Mesendoderm (in vitro differentiated cells): ENCODE measurements around the gene ATRN.

Experiments used
- DNase-seq: peaks from one replicate; pipeline ENCODE4 v3.0.0; 2013
- H2AK5ac ChIP-seq: 2 replicates; pipeline ENCODE4 v1.6.1; 2013; ENCODE audit warnings: low read length, inconsistent platforms
- H2BK120ac ChIP-seq: 2 replicates; pipeline ENCODE4 v1.6.1; 2013; ENCODE audit warnings: low read depth, mild to moderate bottlenecking, low read length, moderate library complexity, mixed read lengths
- H2BK15ac ChIP-seq: replicated peaks from 2 replicates; pipeline ENCODE4 v1.6.1; 2013; ENCODE audit warnings: low read depth, mild to moderate bottlenecking, moderate library complexity
- H2BK5ac ChIP-seq: 2 replicates; pipeline ENCODE4 v1.6.1; 2013; ENCODE audit warnings: low read length, inconsistent platforms
- H3K18ac ChIP-seq: 2 replicates; pipeline ENCODE4 v1.6.1; 2013; ENCODE audit warnings: mild to moderate bottlenecking, low read length, mixed read lengths
- H3K23ac ChIP-seq: one replicate; pipeline ENCODE4 v1.6.1; 2013; ENCODE audit warnings: low read length
- H3K27ac ChIP-seq: 2 replicates; pipeline ENCODE4 v1.5.1; 2013; ENCODE audit warnings: low read depth, mild to moderate bottlenecking, inconsistent platforms, low read length, moderate library complexity
- H3K27me3 ChIP-seq: 2 replicates; pipeline ENCODE4 v1.6.1; 2013; ENCODE audit warnings: low read length, control low read depth, mild to moderate bottlenecking, inconsistent platforms; ENCODE audit not compliant: insufficient read depth, poor library complexity
- H3K36me3 ChIP-seq: 2 replicates; pipeline ENCODE4 v1.6.1; 2013; ENCODE audit warnings: low read length, inconsistent platforms; ENCODE audit not compliant: control insufficient read depth, insufficient read depth
- H3K4ac ChIP-seq: one replicate; pipeline ENCODE4 v1.6.1; 2013; ENCODE audit warnings: low read depth, mild to moderate bottlenecking, low read length, moderate library complexity
- H3K4me1 ChIP-seq: 2 replicates; pipeline ENCODE4 v1.6.1; 2013; ENCODE audit warnings: low read depth, low read length, inconsistent platforms; ENCODE audit not compliant: control insufficient read depth
- H3K4me2 ChIP-seq: 2 replicates; pipeline ENCODE4 v1.6.1; 2013; ENCODE audit warnings: low read length
- H3K4me3 ChIP-seq: 2 replicates; pipeline ENCODE4 v1.5.1; 2013; ENCODE audit warnings: mild to moderate bottlenecking, low read length
- H3K56ac ChIP-seq: one replicate; pipeline ENCODE4 v1.6.1; 2013; ENCODE audit warnings: low read length
- H3K79me1 ChIP-seq: 2 replicates; pipeline ENCODE4 v1.6.1; 2013; ENCODE audit warnings: low read length, inconsistent platforms
- H3K79me2 ChIP-seq: 2 replicates; pipeline ENCODE4 v1.6.1; 2013; ENCODE audit warnings: mild to moderate bottlenecking, low read length; ENCODE audit not compliant: control insufficient read depth, insufficient read depth
- H3K9ac ChIP-seq: 2 replicates; pipeline ENCODE4 v1.6.1; 2013; ENCODE audit warnings: low read length, inconsistent platforms
- H4K5ac ChIP-seq: one replicate; pipeline ENCODE4 v1.6.1; 2013; ENCODE audit warnings: low read length
- H4K8ac ChIP-seq: one replicate; pipeline ENCODE4 v1.6.1; 2013; ENCODE audit warnings: low read depth, mild to moderate bottlenecking, control low read depth, low read length, moderate library complexity
- WGBS: extraction: QIAGEN DNeasy Blood & Tissue Kit; methylation state at CpG from one replicate; pipeline ENCODE4 v1.1.7; 2013; ENCODE audit warnings: low lambda C conversion rate, missing lambda C conversion rate; ENCODE audit not compliant: insufficient coverage; ENCODE audit errors: extremely low coverage; 5-methylcytosine and 5-hydroxymethylcytosine counted together

The ATRN gene

DNA sequence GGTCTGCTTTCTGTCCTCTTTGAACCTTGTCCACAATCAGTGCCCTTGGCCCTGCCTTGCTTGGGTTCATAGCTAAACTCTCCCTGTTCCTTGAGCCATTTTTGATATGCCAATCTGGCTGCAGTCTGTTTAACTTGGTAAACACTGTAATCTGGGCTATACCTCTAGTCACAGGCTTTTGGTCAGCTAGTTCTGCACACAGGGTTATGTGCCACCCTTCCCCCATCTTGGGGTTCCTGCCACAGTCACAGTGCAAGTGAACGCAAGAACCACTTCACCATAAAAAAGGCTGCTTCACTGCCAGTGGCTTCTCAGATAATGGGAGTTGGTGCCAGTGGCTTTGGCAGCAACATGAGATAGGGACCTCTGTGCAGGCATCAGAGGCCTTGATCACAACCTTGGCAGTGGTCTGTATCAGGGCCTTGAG is 10.9 kb upstream of the ATRN start:
- Histone ChIP-seq H3K9ac (no peak overlapping the region), H2AK5ac (no peak overlapping the region), H2BK120ac (no peak overlapping the region), H2BK5ac (no peak overlapping the region), H3K79me1 (no peaks in the 10 kb centered on the region), H3K4ac (no peak overlapping the region), H3K36me3 (no peaks in the 10 kb centered on the region), H3K56ac (no peak overlapping the region), H3K79me2 (no peaks in the 10 kb centered on the region), H3K18ac (no peak overlapping the region), H2BK15ac (no peak overlapping the region), H3K23ac (no peak overlapping the region), H3K4me1 (peaks cover 2% of the 10 kb centered on the region), H3K27ac (no peak overlapping the region), H4K8ac (no peak overlapping the region), H3K4me2 (no peak overlapping the region), H3K4me3 (no peak overlapping the region), H4K5ac (no peak overlapping the region), H3K27me3 (no peaks in the 10 kb centered on the region)
- DNase-seq = no peak
- WGBS = no CpG with 5 or more reads among the region's 1 CpG

DNA sequence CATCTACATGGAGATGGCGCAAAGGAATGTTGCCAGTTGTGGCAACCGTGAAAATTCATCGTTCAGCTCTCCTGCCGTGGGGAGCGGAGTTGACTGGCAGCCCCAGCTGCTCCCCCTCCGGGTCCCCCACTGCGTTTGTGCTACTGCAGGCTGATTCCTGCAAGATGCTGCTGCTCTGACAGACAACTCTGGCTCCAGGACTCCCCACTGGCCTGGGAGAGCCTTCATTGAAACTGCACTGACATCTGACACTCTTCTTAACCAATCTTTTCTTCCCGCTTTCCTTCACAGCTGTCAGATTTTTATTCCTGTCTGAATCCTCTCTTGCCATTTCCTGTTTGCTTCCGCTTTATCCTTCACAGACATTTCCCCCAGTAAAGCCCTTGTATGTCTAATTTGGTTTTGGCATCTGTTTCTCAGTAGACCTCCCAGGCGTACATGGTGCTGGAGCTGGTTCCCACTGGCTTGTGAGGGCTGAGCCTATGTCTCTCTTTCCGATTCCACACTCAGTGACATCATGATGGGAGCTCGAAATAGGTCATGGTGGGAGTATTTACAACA is 9.5 kb upstream of the ATRN start:
- no peaks in the 10 kb centered on the region for H3K36me3 ChIP-seq
- no peak overlapping the region for H2AK5ac ChIP-seq
- H3K4me2 ChIP-seq = no peak overlapping the region
- H4K5ac ChIP-seq = no peak overlapping the region
- no peak overlapping the region for H2BK5ac ChIP-seq
- H3K23ac ChIP-seq = no peak overlapping the region
- H3K4me1 ChIP-seq = peaks cover 2% of the 10 kb centered on the region
- no peaks in the 10 kb centered on the region for H3K79me1 ChIP-seq
- no peak overlapping the region for H3K27ac ChIP-seq
- H4K8ac ChIP-seq = no peak overlapping the region
- H3K9ac ChIP-seq = no peak overlapping the region
- H3K4me3 ChIP-seq = no peak overlapping the region
- H3K56ac ChIP-seq = no peak overlapping the region
- no peak overlapping the region for H2BK120ac ChIP-seq
- no peak overlapping the region for H3K4ac ChIP-seq
- peaks cover 3% of the 10 kb centered on the region for H3K27me3 ChIP-seq
- H3K18ac ChIP-seq = no peak overlapping the region
- peak; percentile 43 for DNase-seq
- H3K79me2 ChIP-seq = no peaks in the 10 kb centered on the region
- no CpG with 5 or more reads among the region's 12 CpGs for WGBS
- no peak overlapping the region for H2BK15ac ChIP-seq

DNA sequence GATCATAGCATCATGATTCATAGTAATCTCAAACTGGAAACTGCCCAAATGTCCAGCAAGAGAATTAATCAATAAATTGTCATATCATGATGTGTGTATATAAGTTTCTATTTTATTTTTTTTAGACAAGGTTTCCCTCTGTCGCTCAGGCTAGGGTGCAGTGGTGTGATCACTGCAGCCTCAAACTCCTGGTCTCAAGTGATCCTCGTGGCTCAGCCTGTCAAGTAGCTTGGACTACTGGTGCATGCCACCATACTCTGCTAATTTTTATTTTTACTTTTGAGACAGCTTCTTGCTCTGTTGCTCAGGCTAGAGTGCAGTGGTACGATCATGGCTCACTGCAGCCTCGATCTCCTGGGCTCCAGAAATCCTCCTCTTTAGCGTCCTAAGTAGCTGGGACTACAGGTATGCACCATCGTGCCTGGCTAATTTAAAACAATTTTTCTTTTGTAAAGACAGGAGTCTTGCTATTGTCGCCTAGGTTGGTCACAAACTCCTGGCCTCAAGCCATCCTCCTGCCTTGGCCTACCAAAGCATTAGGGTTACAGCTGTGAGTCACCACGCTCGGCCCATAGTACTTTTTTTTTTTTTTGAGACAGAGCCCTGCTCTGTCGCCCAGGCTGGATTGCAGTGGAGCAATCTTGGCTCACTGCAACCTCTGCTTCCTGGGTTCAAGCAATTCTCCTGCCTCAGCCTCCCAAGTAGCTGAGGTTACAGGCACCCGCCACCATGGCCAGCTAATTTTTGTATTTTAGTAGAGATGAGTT is 8.7 kb upstream of the ATRN start:
- H3K4me1 ChIP-seq = peaks cover 2% of the 10 kb centered on the region
- H3K79me1 ChIP-seq = no peaks in the 10 kb centered on the region
- H3K4me2 ChIP-seq = no peak overlapping the region
- H3K36me3 ChIP-seq = no peaks in the 10 kb centered on the region
- H2BK15ac ChIP-seq = no peak overlapping the region
- no peak overlapping the region for H3K23ac ChIP-seq
- no peak overlapping the region for H2BK5ac ChIP-seq
- H2AK5ac ChIP-seq = no peak overlapping the region
- no peak overlapping the region for H4K8ac ChIP-seq
- WGBS = no CpG with 5 or more reads among the region's 11 CpGs
- no peak overlapping the region for H3K27ac ChIP-seq
- H3K27me3 ChIP-seq = peaks cover 3% of the 10 kb centered on the region
- H3K9ac ChIP-seq = no peak overlapping the region
- no peak for DNase-seq
- H4K5ac ChIP-seq = no peak overlapping the region
- H3K56ac ChIP-seq = no peak overlapping the region
- no peaks in the 10 kb centered on the region for H3K79me2 ChIP-seq
- no peak overlapping the region for H2BK120ac ChIP-seq
- H3K18ac ChIP-seq = no peak overlapping the region
- no peak overlapping the region for H3K4ac ChIP-seq
- H3K4me3 ChIP-seq = no peak overlapping the region

DNA sequence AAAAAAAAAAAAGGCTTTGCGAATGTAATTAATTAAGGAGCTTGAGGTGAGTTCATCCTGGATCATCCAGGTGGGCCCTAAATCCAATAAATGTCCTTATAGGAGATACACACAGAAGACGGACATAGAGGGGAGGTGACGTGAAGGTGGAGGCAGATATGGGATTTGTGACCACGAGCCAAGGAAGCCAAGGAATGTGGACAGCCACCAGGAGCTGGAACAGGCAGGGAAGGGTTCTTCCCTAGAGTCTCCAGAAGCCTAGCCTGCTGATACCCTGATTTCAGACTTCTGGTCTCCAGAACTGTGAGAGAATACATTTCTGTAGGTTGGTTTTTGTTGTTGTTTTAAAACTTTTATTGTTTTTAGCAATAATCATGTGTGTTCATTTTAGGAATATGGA is 6.7 kb upstream of the ATRN start:
- no peak overlapping the region for H3K4ac ChIP-seq
- no peak overlapping the region for H2BK120ac ChIP-seq
- H3K79me2 ChIP-seq = no peaks in the 10 kb centered on the region
- no peak overlapping the region for H3K18ac ChIP-seq
- peaks cover 2% of the 10 kb centered on the region for H3K4me1 ChIP-seq
- H3K79me1 ChIP-seq = no peaks in the 10 kb centered on the region
- WGBS = no CpG with 5 or more reads among the region's 4 CpGs
- H3K27ac ChIP-seq = no peak overlapping the region
- H3K56ac ChIP-seq = no peak overlapping the region
- no peaks in the 10 kb centered on the region for H3K36me3 ChIP-seq
- no peak overlapping the region for H3K9ac ChIP-seq
- H3K4me2 ChIP-seq = no peak overlapping the region
- H3K4me3 ChIP-seq = no peak overlapping the region
- H3K23ac ChIP-seq = no peak overlapping the region
- no peak overlapping the region for H2BK5ac ChIP-seq
- H4K8ac ChIP-seq = no peak overlapping the region
- no peak for DNase-seq
- no peak overlapping the region for H4K5ac ChIP-seq
- H2AK5ac ChIP-seq = no peak overlapping the region
- no peak overlapping the region for H2BK15ac ChIP-seq
- H3K27me3 ChIP-seq = peaks cover 3% of the 10 kb centered on the region

DNA sequence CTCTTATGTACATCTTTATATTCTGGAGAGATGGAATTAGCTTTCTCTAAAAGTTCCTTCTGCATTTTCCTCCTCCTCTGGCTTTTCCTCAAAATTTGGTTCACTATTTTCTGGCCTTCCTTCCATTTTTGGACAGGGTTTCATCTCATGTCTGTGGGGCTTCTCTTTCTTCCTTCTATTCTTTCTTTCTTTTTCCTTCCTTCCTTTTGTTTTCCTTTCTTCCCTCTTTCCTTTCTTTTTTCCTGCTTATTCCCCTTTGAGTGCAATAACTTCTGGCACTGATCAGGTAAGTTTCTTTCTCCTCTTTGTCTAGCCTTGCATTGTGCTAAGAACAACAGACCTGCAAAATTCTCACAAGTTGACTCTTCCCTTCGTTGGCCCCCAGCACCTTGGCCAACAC is 5.5 kb upstream of the ATRN start:
- no peak overlapping the region for H3K4ac ChIP-seq
- no peak overlapping the region for H3K18ac ChIP-seq
- H4K8ac ChIP-seq = no peak overlapping the region
- H3K36me3 ChIP-seq = no peaks in the 10 kb centered on the region
- H3K4me3 ChIP-seq = no peak overlapping the region
- no peak overlapping the region for H3K56ac ChIP-seq
- no peak overlapping the region for H4K5ac ChIP-seq
- no peak overlapping the region for H3K4me2 ChIP-seq
- H3K27me3 ChIP-seq = peaks cover 3% of the 10 kb centered on the region
- no peak overlapping the region for H3K27ac ChIP-seq
- H3K79me1 ChIP-seq = no peaks in the 10 kb centered on the region
- H3K23ac ChIP-seq = no peak overlapping the region
- no peak for DNase-seq
- no peak overlapping the region for H2AK5ac ChIP-seq
- no peak overlapping the region for H3K9ac ChIP-seq
- H3K79me2 ChIP-seq = no peaks in the 10 kb centered on the region
- H2BK15ac ChIP-seq = no peak overlapping the region
- H2BK120ac ChIP-seq = no peak overlapping the region
- no CpG with 5 or more reads among the region's 1 CpG for WGBS
- H2BK5ac ChIP-seq = no peak overlapping the region
- H3K4me1 ChIP-seq = peaks cover 2% of the 10 kb centered on the region
